CMK (cell line): ENCODE data around the gene VANGL2.

Experiments
- DNase-seq: peaks from one replicate; pipeline ENCODE4 v3.0.0-alpha.2; 2010; ENCODE audit warnings: low read depth

VANGL2 gene

DNA sequence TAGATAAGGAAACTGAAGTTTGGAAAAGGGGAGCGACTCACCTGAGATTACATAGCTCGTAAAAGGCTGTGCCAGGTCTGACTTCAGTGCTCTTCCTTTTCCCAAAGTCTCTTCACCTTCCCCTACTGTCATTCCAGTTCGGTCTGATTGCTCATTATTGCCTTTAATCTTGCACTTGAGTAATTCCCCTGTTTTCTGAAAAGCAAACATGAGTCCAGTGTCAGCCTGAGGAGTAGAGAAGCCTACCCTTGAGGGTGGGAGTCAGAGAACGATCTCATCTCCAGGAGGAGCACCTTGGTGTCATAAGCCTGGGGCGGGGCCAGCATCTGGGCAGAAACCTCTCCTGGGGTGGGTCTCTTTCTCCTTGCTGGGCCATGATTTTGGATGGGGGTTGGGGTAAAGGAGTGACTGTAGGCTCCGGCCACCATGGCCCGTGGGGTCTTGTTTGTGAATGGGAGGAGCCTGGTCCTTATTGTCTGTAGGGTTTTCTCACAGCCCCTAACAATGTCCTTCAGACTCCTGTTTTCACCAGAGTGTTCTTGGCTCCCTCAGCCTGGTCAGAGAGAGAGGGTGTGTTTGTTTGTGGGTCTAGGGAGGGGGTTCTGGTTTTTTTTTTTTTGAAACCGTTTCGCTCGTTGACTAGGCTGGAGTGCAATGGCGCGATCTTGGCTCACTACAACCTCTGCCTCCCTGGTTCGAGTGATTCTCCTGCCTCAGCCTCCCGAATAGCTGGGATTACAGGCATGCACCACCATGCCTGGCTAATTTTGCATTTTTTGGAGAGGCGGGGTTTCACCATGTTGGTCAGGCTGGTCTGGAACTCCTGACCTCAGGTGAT is 6.0 kb downstream of the VANGL2 start:
- no peak for DNase-seq

GRCh38 chr1:160407839-160408801 is 7.8 kb downstream of the VANGL2 start:
- no peak for DNase-seq

GRCh38 chr1:160408864-160409263 is 8.5 kb downstream of the VANGL2 start:
- no peak for DNase-seq

DNA sequence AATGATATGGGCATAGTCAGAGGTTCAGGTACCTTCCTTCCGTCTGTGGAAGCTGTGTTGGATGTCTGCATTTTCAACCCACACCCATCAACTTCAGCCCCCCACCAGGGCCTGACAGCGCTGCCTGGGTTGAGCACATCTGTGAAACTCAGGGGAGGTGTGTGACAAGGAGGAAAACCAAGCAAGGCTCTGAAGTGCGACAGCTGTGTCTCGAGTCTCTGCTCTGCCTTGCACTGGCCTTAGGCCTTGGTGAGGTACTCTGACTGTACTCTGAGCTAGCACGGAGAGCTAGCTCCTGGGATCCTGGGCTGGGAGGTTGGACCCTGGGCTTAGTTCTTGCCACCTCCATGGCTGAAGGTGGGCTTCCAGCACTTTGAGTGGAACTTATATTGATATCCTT is 9.1 kb downstream of the VANGL2 start:
- no peak for DNase-seq

GRCh38 chr1:160410406-160411005 is 10.1 kb downstream of the VANGL2 start:
- no peak for DNase-seq

DNA sequence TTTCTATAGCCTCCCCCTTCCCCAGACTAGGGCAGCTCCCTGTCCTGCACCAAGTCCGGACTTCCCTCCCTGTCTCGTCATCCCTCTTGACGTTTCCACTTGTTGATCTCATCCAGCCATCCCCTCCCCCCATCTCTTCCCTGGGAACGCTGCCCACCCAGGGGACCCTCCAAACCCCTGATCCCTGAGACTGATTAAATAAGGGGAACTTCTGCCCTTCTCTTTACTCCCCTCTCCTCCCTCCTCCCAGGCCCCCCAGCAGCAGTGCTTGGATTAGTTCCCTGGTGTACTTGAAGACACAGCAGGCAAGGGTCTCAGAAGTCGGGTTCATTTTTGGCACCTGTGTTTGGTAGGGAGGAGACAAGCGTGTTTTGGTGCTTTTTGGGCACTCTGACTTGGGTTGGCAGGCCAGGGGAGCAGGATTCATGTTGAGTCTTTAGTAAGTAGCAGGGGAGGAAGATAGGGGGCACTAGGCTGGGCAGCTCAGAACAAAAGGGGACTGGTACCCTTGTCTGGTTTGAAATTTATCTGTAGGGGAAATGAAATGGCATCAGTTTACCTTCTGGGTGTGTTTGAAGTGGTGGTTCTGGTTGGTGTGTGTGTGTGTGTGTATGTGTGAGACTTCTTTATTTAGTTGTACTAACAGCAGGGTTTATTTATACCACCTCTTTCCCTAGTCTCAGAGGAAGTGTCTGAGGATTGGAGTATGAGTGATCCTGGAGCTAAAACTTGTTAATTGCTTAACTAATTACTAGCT is 11.1 kb downstream of the VANGL2 start:
- no peak for DNase-seq

- DNase-seq: no peak
These were observed 11.6 kb downstream of the VANGL2 start for GRCh38 chr1:160412028-160412362.

- no peak for DNase-seq
These were observed 13.4 kb downstream of the VANGL2 start for GRCh38 chr1:160413716-160414115.

DNA sequence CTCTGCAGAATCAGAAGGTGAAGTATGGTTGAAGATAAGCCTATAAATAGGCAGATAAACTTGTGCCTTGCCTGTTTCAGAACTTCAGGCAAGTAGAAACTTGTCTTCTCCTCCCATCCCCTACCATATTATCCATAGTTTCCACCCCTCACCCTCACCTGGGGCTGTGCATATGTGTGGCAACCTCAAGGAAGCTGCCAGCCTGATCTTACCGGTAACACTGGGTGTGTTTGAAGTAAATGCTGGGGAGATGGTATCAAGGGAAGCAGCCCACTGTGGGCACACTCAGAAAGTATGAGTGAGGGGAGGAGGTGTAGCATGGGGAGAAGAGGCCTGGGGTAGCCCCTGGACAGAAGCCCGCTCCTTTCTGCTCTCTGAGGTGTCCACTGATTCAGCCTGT is 14.5 kb downstream of the VANGL2 start:
- DNase-seq: no peak

- no peak for DNase-seq
These were observed 15.4 kb downstream of the VANGL2 start for GRCh38 chr1:160415696-160416290.

DNA sequence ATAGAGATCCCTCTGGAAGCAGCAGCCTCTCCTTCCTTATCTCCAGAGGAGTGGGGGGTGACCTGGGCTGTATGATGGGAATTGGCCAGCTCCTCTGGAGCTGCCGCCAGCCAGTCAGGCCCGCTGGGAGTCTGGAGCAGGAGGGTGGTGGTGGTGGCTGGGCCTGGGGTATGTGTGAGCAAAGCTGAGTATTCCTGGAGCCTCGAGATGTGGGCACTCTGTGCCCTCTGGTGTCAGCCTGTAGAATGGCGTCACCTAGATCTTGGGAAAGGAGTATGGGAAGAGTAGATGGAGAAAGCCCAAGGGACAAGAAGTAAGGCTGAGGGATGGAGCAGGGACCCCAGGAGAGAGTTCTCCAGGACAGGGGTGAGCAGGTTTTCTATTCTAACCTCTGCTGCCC is 16.0 kb downstream of the VANGL2 start:
- DNase-seq: no peak

DNA sequence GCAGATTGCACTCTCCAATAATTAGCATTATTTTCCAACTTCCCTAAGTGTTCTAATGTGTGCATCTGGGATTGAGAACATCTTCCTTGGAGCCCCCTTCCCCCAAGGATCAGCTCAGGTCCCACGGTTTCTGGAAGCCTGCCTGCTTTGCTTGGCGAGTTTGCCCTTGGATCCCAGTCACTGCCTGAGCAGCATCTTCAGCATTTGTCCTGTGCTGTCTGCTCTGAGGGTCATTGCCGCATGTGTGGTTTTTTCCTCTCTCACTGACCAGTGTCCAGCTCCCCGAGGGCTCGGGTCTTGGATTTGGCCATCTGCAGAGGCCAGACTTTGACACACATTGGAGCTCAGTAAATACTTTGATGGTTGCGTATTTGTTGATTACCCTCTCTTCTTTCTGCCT is 18.1 kb downstream of the VANGL2 start:
- DNase-seq: no peak

- DNase-seq: no peak
These were observed 18.9 kb downstream of the VANGL2 start for GRCh38 chr1:160419150-160419837.

DNA sequence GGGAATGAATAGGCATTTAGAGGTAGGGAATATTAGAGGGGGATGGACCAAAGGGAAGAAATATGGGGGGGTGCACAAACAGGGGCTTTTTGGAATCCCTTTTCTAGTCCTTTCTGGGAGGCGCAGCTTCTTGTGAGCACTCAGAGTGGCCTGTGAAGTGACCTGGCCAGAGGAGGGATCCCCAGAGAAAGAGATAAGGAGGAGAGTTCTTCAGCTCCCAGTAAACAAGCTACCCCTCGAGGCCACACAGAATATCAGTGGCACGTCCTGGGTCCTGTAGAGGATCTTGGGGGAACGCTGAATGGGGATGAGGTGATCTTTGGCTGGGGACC is 19.4 kb downstream of the VANGL2 start:
- no peak for DNase-seq

DNA sequence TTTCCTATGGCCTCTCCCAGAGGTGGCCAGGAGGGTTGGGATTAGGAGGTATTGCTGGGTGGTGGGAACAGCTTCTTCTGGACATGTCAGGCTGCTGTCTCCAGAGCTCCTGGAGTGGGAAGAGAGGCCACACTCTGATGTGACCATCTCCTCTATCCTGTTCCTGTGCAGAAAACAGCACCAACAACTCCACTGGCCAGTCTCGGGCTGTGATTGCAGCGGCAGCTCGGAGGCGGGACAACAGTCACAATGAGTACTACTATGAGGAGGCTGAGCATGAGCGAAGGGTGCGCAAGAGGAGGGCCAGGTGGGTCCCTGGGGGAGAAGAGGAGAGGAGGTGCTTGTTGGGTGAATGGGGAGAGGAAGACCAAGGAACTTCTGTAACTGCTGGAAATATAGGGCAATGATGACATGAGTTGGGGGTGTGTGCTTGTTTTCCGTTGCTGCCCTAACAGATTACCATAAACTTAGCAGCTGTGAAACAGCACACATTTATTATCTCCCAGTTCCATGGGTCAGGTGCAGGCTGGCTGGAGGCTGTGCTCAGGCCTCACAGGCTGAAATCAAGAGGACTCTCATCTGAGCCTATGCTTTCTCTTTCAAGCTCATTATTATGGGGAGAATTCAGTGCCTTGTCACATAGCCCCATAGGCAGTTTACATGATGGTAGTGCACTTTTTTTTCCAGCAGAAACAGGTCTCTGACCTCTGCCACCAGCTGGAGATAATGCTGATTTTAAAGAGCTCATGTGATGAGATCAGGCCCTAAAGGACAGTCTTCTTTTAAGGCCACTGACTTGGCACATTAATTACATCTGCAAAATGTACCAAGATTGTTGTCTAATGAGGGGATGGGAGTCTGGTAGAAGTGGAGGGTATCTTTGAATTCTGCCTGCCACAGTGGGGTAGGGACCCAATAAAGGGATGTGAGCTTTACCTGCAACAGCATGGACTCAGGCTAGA is 20.8 kb downstream of the VANGL2 start:
- no peak for DNase-seq

GRCh38 chr1:160421881-160422280 is 21.5 kb downstream of the VANGL2 start:
- no peak for DNase-seq

GRCh38 chr1:160423966-160424365 is 23.6 kb downstream of the VANGL2 start:
- DNase-seq: no peak

- DNase-seq: no peak
These were observed 25.5 kb downstream of the VANGL2 start for GRCh38 chr1:160425847-160426246.

DNA sequence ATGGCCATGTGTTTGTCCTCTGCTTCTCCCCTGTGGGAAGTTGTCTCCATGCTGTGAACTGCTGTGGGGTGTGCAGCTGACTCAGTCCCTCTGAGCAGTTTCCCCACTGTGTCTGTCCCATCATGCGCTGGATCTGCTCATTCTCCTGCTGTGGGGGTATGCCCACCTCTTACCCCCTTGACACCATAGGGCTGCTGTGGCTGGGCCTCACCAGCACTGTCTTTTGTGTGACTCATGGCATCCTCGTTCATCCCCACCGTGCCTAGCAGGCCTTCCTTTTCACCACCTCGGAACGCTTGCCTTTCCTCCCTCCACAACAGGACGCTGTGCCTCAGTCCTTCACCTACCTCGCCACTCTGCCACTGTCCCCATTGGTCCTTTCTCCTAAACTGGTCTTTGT is 27.3 kb downstream of the VANGL2 start:
- DNase-seq: no peak

GRCh38 chr1:160428053-160428452 is 27.7 kb downstream of the VANGL2 start:
- no peak for DNase-seq
